Fibroblast of pulmonary artery (primary cell): ENCODE results near the gene FAAH.

Experiments used
- DNase-seq: peaks from one replicate; pipeline ENCODE4 v3.0.0-alpha.2; 2010; ENCODE audit warnings: low read depth
- H3K4me3 ChIP-seq: replicated peaks from 2 replicates; pipeline ENCODE4 v1.5.1; 2011; ENCODE audit warnings: low read depth, mild to moderate bottlenecking, control low read depth, low read length, moderate library complexity
- TF ChIP-seq, protein P1 (sequence below): IDR thresholded peaks from 2 replicates; pipeline ENCODE4 v1.5.1; 2011; ENCODE audit warnings: mild to moderate bottlenecking, control low read depth, low read length, inconsistent platforms; ENCODE audit errors: missing control alignments

The FAAH gene

DNA sequence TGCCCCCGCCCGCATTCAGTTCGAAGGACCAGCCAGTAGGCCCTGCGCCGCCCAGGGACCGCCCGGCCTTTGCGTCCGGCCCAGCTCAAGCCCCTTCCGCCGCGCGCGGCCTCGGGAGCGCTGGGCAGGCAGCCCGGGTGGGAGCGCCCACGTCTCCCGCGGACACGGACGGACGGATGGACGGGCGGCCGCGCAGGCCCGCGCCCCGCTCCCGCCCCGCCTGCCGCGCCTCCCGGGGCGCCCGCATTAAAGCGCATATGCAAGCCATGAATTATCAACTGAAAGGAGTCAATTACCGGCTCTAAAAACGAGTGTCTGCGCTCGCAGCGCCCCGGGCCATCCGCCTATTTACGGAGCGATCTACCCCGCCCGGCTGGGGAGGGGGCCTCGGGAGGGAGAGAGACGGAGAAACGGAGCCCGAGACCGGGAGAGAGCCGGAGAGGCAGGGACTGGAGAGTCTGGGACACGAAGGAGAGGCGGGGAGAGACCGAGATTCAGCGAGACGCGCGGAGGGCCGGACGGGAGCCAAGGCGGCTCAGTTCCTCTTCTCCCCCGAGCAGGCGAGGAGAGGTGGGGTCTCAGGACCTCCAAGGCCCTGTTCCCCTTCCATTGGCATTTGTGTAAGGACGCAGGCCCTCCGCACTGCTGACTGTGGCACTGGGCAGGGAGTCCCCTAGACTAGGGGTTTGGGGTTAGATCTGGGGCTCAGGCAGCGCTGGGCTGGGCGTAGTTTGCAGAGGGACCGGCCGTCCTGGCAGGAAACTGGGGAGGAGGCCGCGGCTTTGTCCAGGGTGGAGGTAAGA, 54.2 kb downstream of the FAAH start:
- H3K4me3 ChIP-seq = no peak overlapping the region
- DNase-seq = no peak
- TF ChIP-seq, protein P1, sequence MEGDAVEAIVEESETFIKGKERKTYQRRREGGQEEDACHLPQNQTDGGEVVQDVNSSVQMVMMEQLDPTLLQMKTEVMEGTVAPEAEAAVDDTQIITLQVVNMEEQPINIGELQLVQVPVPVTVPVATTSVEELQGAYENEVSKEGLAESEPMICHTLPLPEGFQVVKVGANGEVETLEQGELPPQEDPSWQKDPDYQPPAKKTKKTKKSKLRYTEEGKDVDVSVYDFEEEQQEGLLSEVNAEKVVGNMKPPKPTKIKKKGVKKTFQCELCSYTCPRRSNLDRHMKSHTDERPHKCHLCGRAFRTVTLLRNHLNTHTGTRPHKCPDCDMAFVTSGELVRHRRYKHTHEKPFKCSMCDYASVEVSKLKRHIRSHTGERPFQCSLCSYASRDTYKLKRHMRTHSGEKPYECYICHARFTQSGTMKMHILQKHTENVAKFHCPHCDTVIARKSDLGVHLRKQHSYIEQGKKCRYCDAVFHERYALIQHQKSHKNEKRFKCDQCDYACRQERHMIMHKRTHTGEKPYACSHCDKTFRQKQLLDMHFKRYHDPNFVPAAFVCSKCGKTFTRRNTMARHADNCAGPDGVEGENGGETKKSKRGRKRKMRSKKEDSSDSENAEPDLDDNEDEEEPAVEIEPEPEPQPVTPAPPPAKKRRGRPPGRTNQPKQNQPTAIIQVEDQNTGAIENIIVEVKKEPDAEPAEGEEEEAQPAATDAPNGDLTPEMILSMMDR = no peak

DNA sequence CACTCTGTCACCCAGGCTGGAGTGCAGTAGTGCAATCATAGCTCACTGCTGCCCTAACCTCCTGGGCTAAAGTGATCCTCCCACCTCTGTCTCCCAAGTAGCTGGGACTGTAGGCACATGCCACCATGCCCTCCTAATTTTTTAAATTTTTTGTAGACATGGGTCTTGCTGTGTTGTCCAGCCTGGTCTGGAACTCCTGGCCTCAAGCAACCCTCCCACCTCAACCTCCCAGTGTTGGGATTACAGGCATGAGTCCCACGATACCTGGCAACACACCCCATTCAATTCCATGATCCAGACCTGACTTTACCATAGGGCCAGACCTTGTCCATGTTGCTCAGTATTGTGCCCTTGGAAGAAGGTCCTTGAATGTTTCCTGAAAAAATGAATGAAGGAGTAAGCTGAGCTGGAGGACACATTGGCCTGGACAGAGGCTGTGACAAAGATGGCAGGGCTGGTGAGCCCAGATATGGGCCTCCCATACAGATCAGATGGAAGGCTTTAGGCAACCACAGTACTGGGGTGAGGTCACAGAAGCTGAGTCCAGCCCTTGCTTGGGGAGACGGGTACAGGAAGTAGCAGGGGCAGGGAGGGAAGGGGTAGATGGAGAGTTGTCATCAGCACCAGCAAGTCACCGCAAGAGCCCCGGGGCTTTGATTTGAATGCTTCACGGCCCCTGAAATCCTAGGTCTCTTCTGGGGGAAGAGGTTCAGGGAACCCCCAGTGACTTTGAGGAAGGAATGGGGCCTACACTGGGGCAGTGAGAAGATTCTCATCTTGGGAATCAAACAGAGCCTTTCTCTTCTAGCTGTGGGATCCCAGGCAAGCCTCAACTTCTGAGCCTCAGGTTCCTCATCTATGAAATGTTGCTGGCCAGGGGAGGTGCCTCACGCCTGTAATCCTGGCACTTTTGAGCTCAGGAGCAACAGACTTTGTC, 55.4 kb downstream of the FAAH start:
- H3K4me3 ChIP-seq = no peak overlapping the region
- DNase-seq = no peak
- TF ChIP-seq, protein P1 = no peak

DNA sequence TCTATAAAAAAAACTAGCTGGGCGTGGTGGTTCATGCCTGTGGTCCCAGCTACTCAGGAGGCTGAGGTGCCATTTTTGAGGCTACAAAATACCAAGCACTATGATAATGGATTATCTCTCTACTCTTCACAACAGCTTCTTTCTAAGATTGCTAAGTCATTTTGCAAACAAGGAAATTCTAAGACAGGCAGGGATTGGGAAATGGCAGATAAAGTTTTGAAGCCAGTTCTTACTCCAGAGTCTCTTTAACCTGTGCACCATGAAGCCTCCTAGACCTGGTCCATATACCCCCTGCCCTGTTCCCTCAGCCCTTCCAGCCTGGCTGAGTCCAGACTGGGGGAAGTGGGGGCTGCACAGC, 56.0 kb downstream of the FAAH start:
- no peak for DNase-seq
- no peak overlapping the region for H3K4me3 ChIP-seq
- TF ChIP-seq, protein P1 = no peak

DNA sequence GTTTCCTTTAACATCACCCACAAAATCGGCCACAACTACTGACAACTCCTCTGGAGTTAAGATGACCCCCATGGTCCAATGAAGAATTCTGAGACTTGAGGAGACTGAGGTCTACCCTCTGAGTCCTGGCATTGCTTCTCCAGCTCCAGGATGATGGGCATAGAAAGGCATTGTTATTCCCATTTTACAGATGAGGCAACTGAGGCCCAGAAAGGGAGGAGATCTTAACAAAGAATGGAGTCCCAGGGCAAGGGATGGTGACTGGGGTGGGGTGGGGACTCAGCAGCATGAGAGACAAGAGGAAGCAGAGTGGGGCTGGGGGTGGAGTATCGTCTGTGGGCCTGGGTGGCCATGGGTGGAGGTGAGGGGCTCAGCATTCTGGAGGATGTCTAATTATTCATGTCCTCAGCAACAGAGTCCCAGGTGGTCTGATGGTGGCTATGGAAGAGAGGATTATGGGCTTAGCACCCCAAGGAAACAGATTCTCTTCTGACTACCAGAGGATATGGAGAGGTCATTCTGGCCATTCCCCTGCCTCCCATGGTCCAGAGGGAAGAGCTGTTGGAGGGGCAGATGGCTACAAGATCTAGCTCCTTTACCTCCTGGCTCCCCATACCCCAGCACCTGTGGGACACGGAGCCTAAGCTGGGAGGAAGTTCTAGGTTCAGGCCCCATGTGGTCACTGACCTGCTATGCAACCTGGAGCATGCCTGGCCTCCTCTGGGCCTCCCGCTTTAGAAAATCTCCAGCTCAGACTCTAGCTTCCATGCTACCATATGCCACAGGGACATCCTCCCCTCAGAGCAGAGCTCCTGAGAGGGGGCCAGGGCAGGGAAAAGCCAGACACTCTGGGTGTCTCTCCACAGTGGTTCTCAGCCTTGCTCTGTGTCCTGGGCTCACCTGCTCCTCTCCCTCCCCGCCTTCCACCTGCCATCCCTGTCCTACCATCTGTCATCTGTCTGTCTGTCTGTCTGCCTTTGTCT, 58.1 kb downstream of the FAAH start:
- no peak for DNase-seq
- TF ChIP-seq, protein P1 = no peak
- H3K4me3 ChIP-seq = no peak overlapping the region

DNA sequence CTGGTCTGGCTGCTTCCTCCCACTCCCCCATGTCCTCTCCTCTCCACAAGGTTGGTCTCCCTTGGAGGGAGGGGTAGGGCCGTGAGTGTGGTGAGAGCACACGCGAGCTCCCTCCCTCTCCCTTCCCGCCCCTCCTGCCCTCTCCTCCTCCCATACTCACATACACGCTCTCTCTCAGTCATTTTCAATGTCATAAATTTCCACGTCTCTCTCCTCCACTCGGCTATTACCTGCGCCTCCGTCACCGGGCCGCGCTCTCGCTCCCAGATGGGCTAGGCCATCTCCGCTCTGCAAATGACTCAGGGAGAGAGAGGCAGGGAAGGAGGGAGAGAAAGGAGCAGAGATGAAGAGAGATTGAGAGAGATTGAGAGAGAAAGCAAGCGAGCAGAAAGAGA, 58.8 kb downstream of the FAAH start:
- no peak overlapping the region for H3K4me3 ChIP-seq
- DNase-seq = no peak
- TF ChIP-seq, protein P1 = no peak

DNA sequence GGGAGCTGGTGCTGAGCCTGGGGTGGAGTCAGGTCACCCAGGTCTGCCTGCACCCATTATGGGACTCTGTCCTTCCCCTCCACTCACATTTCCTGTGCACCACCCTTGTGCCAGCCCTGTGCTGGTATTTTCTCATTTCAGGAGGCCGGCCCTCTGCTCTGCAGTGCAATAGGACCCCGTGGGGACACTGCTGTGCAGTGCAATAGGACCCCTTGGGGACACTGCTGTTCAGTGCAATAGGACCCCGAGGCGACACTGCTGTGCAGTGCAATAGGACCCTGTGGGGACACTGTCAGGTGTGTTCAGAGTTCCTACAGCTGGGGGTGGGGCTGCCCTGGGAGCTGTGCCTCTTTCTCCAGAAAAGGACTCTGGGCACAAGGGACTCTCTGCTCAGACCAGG, 59.3 kb downstream of the FAAH start:
- no peak overlapping the region for H3K4me3 ChIP-seq
- DNase-seq = no peak
- TF ChIP-seq, protein P1 = no peak
